ENCODE data around the gene SRSF9.

DNA sequence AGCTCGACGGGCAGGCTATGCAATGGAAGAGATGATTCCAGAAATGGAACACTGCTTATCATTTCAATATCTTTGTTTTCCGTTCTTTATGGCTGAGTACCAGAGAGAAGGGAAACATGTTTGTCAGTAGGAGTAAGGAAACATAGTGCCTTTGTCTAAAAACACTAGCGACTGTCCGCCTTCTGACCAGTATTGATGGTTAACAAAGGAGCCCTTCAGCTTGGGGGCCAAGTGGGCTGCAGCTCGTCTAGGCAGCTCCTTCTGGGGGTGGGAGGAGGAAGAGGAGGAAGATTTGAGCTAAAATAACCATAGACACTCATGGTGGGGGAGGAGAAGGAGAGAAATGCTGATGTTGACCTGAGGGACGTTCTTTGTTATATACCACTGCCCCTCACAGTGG is 44.5 kb upstream of the SRSF9 start:
- TF ChIP-seq CTCF (IDR thresholded peaks at IDR 0.05; ENCODE audit: low read length) (no peak), EZH2 (optimal IDR thresholded peaks at IDR 0.05; ENCODE audit: low read depth, low read length) (no peak)
